ENCODE results near the gene DHH.

GRCh38 chr12:49044660-49045059, 49.9 kb downstream of the DHH start:
- no peak for TF ChIP-seq CTCF (IDR thresholded peaks at IDR 0.05; ENCODE audit: low read depth, low read length)
- TF ChIP-seq EZH2phosphoT487 (IDR thresholded peaks at IDR 0.05; ENCODE audit: low read depth): no peak
